K562 (cell line): ENCODE measurements around the gene GLT8D2. TPM values are rescaled to one million over a fixed set of nuclear protein-coding genes. Genes with fewer than 3 reads are reported as not detected.
A peak's percentile ranks its signal among the peaks of the same experiment; 100 is the strongest.

ENCODE experiments used
- AFF4 ChIP-seq: sonication (generic); formaldehyde crosslinking; IDR thresholded peaks from 2 replicates; pipeline ENCODE4 v1.8.0; 2023; ENCODE audit warnings: mild to moderate bottlenecking, missing genetic modification reagents
- ATF7 ChIP-seq: fragments of 450-650 bp; IDR thresholded peaks from 2 replicates; pipeline ENCODE4 v1.7.1; 2014; ENCODE audit warnings: mild to moderate bottlenecking, moderate library complexity
- CBX3 ChIP-seq, 2 experiments: IDR thresholded peaks; 1 replicate in 1 of 2; 2 replicates in 1 of 2; pipeline ENCODE4 v1.6.1; 2012; ENCODE audit warnings: inconsistent platforms in 2 of 2, low read length in 2 of 2, borderline replicate concordance in 1 of 2, control low read depth in 1 of 2
- E2F3 ChIP-seq: fragments of 250-450 bp; sonication (Bioruptor Pico); IDR thresholded peaks from 2 replicates; pipeline ENCODE4 v1.4.0; 2020; ENCODE audit warnings: mild to moderate bottlenecking
- ETV5 ChIP-seq: sonication (generic); formaldehyde crosslinking; IDR thresholded peaks from 2 replicates; pipeline ENCODE4 v1.4.0; 2020; ENCODE audit warnings: low read depth, mild to moderate bottlenecking, missing genetic modification reagents
- HSF4 ChIP-seq: fragments of 250-450 bp; sonication (Bioruptor Pico); IDR thresholded peaks from 2 replicates; pipeline ENCODE4 v2.1.2; 2022; ENCODE audit warnings: mild to moderate bottlenecking, moderate library complexity, borderline replicate concordance
- KDM4B ChIP-seq, 2 experiments: fragments of 450-650 bp in 1 of 2; sonication (generic) in 1 of 2; IDR thresholded peaks; 2 replicates each; pipeline ENCODE4 v1.6.1; 2016 to 2017; ENCODE audit warnings: borderline replicate concordance in 2 of 2, antibody characterized with exemption in 1 of 2, low read depth in 1 of 2, mild to moderate bottlenecking in 1 of 2
- MECOM ChIP-seq: fragments of 250-450 bp; sonication (Bioruptor Pico); IDR thresholded peaks from 2 replicates; pipeline ENCODE4 v1.8.0; 2022; ENCODE audit warnings: inconsistent platforms
- MEIS2 ChIP-seq: fragments of 450-650 bp; IDR thresholded peaks from 2 replicates; pipeline ENCODE4 v1.6.1; 2014; ENCODE audit warnings: mild to moderate bottlenecking; ENCODE audit not compliant: partially characterized antibody
- MNT ChIP-seq, 2 experiments: fragments of 450-650 bp; conservative IDR thresholded peaks; 2 replicates each; pipeline ENCODE4 v1.6.1; 2017; ENCODE audit warnings: mild to moderate bottlenecking in 2 of 2, moderate library complexity in 2 of 2
- NR0B1 ChIP-seq: fragments of 450-650 bp; IDR thresholded peaks from one replicate; pipeline ENCODE4 v1.6.1; 2018; ENCODE audit warnings: mild to moderate bottlenecking, moderate library complexity; ENCODE audit not compliant: partially characterized antibody
- PYGO2 ChIP-seq: fragments of 450-650 bp; IDR thresholded peaks from 2 replicates; pipeline ENCODE4 v1.6.1; 2016; ENCODE audit warnings: mild to moderate bottlenecking, missing genetic modification characterization, moderate library complexity, missing compliant biosample characterization
- TCFL5 ChIP-seq: fragments of 250-450 bp; sonication (Bioruptor Pico); conservative IDR thresholded peaks from 2 replicates; pipeline ENCODE4 v1.6.1; 2021; ENCODE audit warnings: mild to moderate bottlenecking, moderate library complexity, matching md5 sums
- TEAD2 ChIP-seq: fragments of 450-650 bp; IDR thresholded peaks from 2 replicates; pipeline ENCODE4 v1.6.1; 2016; ENCODE audit warnings: missing genetic modification characterization, control low read depth, missing compliant biosample characterization
- VEZF1 ChIP-seq: fragments of 200-800 bp; sonication (Bioruptor generic); IDR thresholded peaks from 2 replicates; pipeline ENCODE4 v1.6.1; 2017; ENCODE audit warnings: missing genetic modification characterization, missing compliant biosample characterization
- ZKSCAN3 ChIP-seq: fragments of 250-450 bp; sonication (Bioruptor Pico); IDR thresholded peaks from 2 replicates; pipeline ENCODE4 v1.4.0; 2020
- ZNF561 ChIP-seq: fragments of 450-650 bp; formaldehyde crosslinking; conservative IDR thresholded peaks from 2 replicates; pipeline ENCODE4 v1.4.0; 2020; ENCODE audit warnings: mild to moderate bottlenecking, moderate library complexity
- ZNF764 ChIP-seq: fragments of 250-450 bp; sonication (Bioruptor Pico); IDR thresholded peaks from 2 replicates; pipeline ENCODE4 v1.4.0; 2020; ENCODE audit warnings: low read depth, mild to moderate bottlenecking, moderate library complexity
- polyA plus RNA-seq, 8 experiments: library from polyadenylated mRNA; depleted of rRNA in 4 of 8; stranded (reverse) in 5 of 8; unstranded in 3 of 8; fragments of >200 nt; fragmentation: Nextera tagmentation in 2 of 8; fragmentation: Illumina TruSeq in 1 of 8; extraction: Ambion mirVana in 2 of 8; extraction: Trizol in 1 of 8; gene quantifications; 2 replicates each; pipeline versions ENCODE4 v1.2.1 to v1.2.3, GENCODE V29; 2011 to 2014; ENCODE audit warnings: inconsistent platforms in 1 of 8, missing spikeins in 1 of 8
- total RNA-seq, 7 experiments: library from RNA; depleted of rRNA in 6 of 7; stranded (reverse); fragments of >200 nt in 6 of 7; fragmentation: Illumina TruSeq in 2 of 7; extraction: Trizol in 2 of 7; gene quantifications; 2 replicates each; pipeline versions ENCODE4 v1.2.1 to v1.2.3, GENCODE V29; 2011 to 2021; ENCODE audit warnings: low replicate concordance in 1 of 7

GLT8D2 gene
- total and polyA plus RNA-seq, 9 of the 15 experiments (the other 6 are each of a cell fraction or from before 2014, with no cell fraction given): 0.18 to 0.27 (median 0.18) TPM; not detected in 6

GRCh38 chr12:103965590-103966504 is 84.1 kb downstream of the GLT8D2 start, which contains the start of gene TDG (continued):
- peak; percentile 92 to 95 for TF ChIP-seq MNT (conservative IDR thresholded peaks at IDR 0.05)
- peak; percentile 63 for TF ChIP-seq MEIS2
- no peak for TF ChIP-seq E2F3 (CRISPR knock-in tag)
- no peak for TF ChIP-seq NR0B1
- no peak for TF ChIP-seq ZKSCAN3
- peak; percentile 89 for TF ChIP-seq VEZF1 (CRISPR knock-in tag)
- no peak for TF ChIP-seq MECOM
- TF ChIP-seq AFF4 (CRISPR knock-in tag): peak; percentile 94
- TF ChIP-seq PYGO2 (tag): no peak
- peak; percentile 80; the same call in 1 of the 2 replicates for TF ChIP-seq ATF7
- no peak for TF ChIP-seq ZNF764 (CRISPR knock-in tag)
- TF ChIP-seq TEAD2 (tag): no peak
- no peak for TF ChIP-seq ETV5 (CRISPR knock-in tag)
- TF ChIP-seq HSF4 (CRISPR knock-in tag): no peak
- no peak for TF ChIP-seq ZNF561 (CRISPR knock-in tag)
- TF ChIP-seq KDM4B (IDR thresholded peaks at IDR 0.05; ENCODE audit: borderline replicate concordance in 2 of 2, low read depth in 1 of 2): peak in 1 of 2 experiments; percentile 82; a peak in 1 of 4 replicates
- peak in 1 of 2 experiments; percentile 66; a peak in 1 of 3 replicates for TF ChIP-seq CBX3 (IDR thresholded peaks at IDR 0.05; ENCODE audit: borderline replicate concordance in 1 of 2, low read length in 2 of 2)
- no peak for TF ChIP-seq TCFL5 (CRISPR knock-in tag)
